Subcutaneous adipose tissue (tissue), 4 donors: ENCODE measurements around the gene NOVA1. TPM values are rescaled to one million over a fixed set of nuclear protein-coding genes. Genes with fewer than 3 reads are reported as not detected.

Experiments
- total RNA-seq, 4 donors: library from RNA; depleted of rRNA; stranded (reverse); fragments of >200 nt; gene quantifications; one replicate each; pipeline ENCODE4 v1.1.0, GENCODE V29; 2016
- TF ChIP-seq, protein P1 (sequence below): fragments of 450-650 bp; IDR thresholded peaks from one replicate; pipeline ENCODE4 v1.5.1; 2016; ENCODE audit warnings: low read depth, mild to moderate bottlenecking, control low read depth, antibody characterized with exemption, moderate library complexity

Gene NOVA1
- total RNA-seq, 4 donors from 2014 or later: 56.7 to 113 (median 99.2) TPM

DNA sequence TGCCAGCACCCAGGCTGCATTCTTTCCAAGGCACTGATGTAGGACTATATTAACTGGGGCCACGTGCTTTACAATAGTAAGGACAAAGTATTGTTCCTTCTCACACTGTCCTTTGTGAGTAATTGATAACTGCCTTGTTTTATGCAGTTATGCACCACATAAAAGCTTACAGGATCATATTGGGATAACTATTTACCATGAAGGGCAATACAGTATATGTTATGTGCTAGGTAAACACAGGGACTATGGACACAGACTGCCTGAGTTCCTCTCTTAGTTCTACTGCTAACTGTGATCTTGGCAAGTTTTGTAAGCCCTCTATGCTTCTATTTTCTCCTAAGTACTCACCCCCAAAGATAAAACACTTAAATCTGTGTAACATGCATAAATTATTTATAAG lies 183.7 kb downstream of the NOVA1 start:
- TF ChIP-seq, protein P1, sequence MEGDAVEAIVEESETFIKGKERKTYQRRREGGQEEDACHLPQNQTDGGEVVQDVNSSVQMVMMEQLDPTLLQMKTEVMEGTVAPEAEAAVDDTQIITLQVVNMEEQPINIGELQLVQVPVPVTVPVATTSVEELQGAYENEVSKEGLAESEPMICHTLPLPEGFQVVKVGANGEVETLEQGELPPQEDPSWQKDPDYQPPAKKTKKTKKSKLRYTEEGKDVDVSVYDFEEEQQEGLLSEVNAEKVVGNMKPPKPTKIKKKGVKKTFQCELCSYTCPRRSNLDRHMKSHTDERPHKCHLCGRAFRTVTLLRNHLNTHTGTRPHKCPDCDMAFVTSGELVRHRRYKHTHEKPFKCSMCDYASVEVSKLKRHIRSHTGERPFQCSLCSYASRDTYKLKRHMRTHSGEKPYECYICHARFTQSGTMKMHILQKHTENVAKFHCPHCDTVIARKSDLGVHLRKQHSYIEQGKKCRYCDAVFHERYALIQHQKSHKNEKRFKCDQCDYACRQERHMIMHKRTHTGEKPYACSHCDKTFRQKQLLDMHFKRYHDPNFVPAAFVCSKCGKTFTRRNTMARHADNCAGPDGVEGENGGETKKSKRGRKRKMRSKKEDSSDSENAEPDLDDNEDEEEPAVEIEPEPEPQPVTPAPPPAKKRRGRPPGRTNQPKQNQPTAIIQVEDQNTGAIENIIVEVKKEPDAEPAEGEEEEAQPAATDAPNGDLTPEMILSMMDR: no peak

DNA sequence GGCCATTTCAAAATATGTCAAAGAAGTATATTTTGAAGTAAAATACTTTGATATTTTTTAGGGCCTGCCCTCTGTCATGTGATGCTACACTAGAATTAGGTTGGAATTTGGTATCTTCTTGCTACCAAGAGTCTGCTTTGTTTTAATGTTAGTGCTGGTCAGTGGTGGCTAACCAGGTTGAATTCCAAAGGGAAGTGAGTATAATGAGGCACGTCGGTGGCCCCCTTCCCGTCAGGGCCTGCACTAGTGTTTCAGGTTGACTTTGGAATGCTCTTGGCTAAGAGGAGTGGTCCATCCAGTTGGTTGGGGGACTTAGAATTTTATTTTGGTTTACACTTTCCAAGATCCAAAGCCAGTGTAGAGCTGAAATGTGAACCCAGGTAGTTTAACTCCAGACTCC lies 185.4 kb downstream of the NOVA1 start:
- TF ChIP-seq, protein P1: no peak

DNA sequence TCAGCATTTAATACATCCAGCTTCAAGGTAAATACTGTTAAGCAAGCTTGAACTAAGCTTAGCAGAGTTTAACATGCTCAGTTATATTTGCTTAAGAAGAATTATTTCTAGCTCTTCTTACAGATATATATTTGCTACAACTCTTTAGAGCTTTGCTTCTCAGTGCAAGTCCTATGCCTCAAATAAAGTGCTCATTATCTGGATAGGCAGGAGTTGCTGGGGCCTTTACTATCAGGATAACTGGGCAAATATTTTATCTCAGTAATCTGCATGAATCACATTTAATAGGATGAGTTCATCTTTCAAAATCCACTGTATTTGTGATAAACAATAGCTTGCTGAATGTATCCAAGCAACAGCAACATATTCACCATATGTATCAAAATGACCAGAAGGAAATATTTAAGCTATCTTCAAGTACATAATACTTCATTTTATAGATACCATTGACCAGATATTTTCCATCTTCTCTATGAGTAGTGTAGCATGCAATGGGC lies 187.6 kb downstream of the NOVA1 start:
- TF ChIP-seq, protein P1: no peak

DNA sequence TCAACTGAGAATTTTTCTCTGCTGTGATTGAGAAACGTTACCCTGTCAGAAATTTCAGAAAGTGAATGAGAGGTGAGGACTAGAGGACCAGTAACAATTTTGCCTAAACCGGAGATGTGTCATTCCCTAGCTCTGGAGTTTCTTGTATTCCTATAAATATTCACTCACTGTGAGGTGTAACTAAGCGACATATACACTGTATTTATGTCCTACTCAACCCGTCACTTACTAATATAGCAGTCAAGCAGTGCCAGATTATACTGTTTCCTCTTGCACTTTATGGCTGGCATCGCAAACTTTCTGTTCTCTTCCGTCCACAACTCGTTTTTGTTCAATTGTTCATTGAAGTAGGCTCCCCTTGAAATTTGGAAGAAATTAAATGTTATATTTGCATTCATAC lies 192.9 kb downstream of the NOVA1 start:
- TF ChIP-seq, protein P1: no peak

DNA sequence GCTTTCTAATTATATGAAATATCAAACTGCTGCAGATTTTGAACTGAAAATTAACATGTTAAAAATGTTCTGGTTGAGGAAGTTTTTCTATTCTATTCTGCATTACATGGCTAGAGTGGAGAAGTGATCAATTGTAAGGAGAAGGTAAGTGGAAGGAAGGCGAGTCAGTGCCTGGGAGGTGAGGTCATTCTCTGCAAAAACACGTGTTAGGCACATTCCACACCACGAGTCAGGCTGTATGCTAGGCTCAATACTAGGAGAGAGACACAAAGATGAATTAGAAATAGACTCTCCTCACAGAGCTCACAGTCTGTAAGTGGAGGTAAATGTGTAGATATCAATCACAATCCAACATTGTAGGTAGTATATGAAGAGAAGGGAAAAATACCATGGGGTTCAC lies 194.1 kb downstream of the NOVA1 start:
- TF ChIP-seq, protein P1: no peak

DNA sequence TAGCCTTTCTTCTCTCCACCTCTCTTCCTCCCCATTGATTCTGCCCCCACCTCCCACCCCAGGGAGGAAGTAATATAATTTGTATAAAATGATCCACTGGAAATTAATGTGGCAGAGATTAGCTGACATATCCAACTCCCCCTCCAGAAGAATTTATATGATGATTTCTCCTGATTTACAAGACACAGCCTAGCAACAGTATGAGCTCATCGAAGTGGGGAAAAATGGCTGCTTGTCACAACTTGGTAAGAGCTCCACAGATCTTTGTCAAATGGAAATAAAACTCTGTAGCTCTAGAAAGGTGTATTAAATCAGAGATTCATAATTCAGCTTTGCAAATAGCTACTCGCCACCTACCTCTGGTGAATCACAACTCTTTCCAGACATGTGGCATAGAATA lies 195.7 kb downstream of the NOVA1 start:
- TF ChIP-seq, protein P1: no peak

DNA sequence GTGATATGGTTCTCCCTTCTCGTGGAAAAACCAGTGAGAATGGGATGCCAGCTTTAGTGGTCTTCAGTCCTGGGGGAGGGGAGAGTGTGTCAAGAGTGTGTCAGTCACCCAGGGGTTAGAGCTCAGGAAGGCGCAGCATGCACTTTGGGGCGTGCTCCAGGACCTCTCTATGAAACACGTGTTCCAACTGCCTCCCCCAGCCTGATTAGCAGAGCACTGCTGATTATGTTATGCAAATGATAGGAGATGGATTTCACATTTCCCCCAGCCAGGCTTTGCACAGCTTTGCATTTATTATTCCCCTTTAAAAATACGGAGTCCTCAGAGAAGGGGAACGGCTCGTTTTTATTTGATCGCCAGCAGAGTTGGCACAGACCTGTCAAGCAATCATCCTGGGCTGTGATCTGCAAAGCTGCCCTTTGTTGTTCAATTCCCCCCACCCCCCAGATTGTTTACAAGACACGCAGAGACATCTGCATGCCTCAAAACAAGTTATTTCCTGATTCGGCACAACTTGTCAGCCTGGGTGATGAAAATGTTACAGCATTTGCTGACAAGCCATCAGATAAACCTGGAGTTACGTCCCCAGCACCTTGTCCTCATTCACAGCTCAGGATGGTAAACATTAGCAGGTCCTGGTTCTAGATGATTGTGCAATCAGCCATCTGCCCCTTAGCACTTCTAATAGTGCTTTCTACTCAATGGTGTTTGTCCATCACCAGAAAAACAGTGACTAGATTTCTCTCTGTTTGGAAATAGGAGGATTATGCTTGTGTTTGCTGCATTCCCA lies 196.5 kb downstream of the NOVA1 start:
- TF ChIP-seq, protein P1: no peak
